Cardiac fibroblast (primary cell): ENCODE results near the gene OTUB2.

Experiments used
- DNase-seq, 2 donors: peaks; one replicate each; pipeline versions ENCODE4 v3.0.0 to v3.0.0-alpha.2; 2010; ENCODE audit warnings: low read depth in 2 of 2
- H3K4me3 ChIP-seq, 2 donors: replicated peaks in 1 of 2; 1 replicate in 1 of 2; 2 replicates in 1 of 2; pipeline ENCODE4 v1.5.1; 2011; ENCODE audit warnings: low read depth in 2 of 2, low read length in 2 of 2, mild to moderate bottlenecking in 2 of 2, moderate library complexity in 1 of 2
- CTCF ChIP-seq: IDR thresholded peaks from one replicate; pipeline ENCODE4 v1.5.1; 2011; ENCODE audit warnings: low read depth, mild to moderate bottlenecking, low read length, inconsistent platforms

The OTUB2 gene

DNA sequence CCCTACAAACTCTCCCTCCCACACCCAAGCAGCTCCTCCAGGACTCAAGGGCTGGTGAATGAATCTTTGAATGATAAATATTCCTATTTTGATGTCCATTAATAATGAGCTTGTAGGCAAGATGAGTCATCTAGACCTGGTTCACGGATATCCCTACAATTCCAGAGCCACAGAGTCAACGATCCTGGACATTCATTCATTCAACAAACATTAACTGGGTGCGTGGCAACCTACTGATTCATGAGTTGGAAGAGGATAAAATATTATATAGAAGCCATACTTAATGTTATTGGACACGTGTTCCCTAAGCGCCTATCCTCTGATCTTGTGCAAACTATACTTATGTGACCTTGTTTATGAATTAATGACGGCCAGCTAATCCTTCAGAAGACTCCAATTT is 420 bp upstream of the OTUB2 start:
- no peak overlapping the region for H3K4me3 ChIP-seq
- TF ChIP-seq CTCF: no peak
- DNase-seq: no peak

- DNase-seq: no peak
- no peak for TF ChIP-seq CTCF
- H3K4me3 ChIP-seq: peak overlapping the region; percentile 52 to 64
These were observed 839 bp downstream of the OTUB2 start for GRCh38 chr14:94026889-94027469.

DNA sequence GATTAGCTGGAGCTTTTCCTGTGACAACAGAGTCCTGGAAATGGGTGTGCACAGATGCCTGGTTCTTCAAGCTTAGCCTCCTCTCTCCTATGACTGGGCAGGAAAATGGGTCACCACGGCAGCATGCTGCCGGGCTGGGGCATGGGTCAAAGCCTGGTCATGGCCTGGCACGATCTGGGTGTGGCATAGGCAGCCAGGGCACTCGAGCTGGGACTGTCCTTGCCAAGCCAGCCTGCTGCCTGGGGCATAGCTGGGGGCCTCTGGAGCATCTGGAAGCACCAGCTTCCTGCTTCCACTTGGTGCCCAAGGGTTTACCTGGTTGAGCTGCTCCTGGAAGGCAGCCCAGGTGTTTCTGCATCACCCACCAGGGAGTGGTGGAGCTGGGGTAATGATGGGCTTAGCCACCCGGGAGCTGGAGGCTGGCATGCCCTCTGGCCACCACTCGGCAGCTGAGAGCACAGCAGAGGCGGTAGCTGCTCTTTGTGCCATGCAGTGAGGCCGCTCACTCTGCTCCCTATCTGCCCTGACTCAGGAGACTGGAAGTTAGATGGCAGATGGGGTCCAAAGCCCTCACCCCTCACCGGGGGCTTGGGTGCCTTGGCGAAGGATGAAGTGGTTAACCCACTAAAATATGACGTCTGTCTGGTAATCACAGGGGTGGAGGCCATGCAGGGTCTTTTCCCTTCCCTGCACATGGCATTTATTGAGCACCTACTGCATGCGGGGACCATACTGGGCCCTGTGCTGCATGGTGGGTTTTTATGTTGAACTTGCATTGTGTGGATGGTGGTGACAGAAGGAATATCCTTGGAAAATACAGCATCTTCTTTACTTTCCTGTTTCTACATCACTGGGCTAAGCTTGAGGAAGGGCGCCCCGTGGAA is 1.7 kb downstream of the OTUB2 start:
- TF ChIP-seq CTCF: no peak
- no peak overlapping the region for H3K4me3 ChIP-seq
- no peak for DNase-seq

DNA sequence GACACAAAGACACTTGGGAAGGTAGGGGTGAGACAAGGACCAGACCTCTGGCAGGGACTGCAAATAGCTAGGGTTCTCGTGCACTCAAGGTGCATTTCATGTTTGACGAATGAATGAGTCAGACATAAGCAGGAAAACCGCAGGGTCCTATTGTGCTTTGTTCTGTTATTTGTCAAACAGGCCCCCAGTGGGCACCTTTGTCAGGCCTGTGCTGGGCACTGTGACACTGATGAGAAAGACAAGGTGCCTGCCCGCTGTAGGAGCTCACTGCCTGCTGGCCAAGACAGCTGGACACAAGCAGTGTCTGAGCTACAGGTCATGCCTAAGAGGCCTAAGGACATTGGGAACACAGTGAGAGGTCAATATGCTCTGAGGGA is 2.3 kb downstream of the OTUB2 start:
- peak in 1 of 2 donors; percentile 55 for DNase-seq
- H3K4me3 ChIP-seq: no peak overlapping the region
- TF ChIP-seq CTCF: no peak

DNA sequence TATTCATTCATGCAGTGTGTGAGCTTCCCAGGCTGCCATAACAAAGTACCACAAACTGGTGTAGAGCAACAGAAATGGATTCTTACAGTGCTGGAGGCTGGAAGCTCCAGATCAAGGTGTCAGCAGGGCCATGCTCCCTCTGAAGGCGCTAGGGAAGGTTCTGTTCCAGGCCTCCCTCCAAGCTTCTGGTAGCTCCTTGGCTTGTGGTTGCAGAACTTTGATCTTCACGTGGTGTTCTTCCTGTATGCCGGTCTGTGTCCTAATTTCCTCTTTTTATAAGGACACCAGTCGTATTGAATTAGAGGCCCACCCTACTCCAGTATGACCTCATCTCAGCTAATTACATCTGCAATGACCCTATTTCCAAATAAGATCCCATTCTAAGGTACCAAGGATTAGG is 3.1 kb downstream of the OTUB2 start:
- no peak for DNase-seq
- TF ChIP-seq CTCF: no peak
- no peak overlapping the region for H3K4me3 ChIP-seq

GRCh38 chr14:94029671-94030203 is 3.6 kb downstream of the OTUB2 start:
- H3K4me3 ChIP-seq: no peak overlapping the region
- no peak for DNase-seq
- TF ChIP-seq CTCF: no peak
